Peyer's patch (tissue), 4 donors: ENCODE measurements around the gene C14orf119.

Experiments used
- POLR2A ChIP-seq, 2 donors: fragments of 450-650 bp; IDR thresholded peaks; one replicate each; pipeline ENCODE4 v1.5.1; 2017; ENCODE audit warnings: antibody characterized with exemption in 2 of 2, mild to moderate bottlenecking in 2 of 2, moderate library complexity in 2 of 2
- TF ChIP-seq, protein P1 (sequence below), 6 experiments: fragments of 450-650 bp in 4 of 6; fragments of 200-600 bp in 2 of 6; sonication (generic) in 1 of 6; IDR thresholded peaks; one replicate each; pipeline ENCODE4 v1.5.1; 2017 to 2019; ENCODE audit warnings: antibody characterized with exemption in 6 of 6, mild to moderate bottlenecking in 3 of 6, moderate library complexity in 1 of 6

DNA sequence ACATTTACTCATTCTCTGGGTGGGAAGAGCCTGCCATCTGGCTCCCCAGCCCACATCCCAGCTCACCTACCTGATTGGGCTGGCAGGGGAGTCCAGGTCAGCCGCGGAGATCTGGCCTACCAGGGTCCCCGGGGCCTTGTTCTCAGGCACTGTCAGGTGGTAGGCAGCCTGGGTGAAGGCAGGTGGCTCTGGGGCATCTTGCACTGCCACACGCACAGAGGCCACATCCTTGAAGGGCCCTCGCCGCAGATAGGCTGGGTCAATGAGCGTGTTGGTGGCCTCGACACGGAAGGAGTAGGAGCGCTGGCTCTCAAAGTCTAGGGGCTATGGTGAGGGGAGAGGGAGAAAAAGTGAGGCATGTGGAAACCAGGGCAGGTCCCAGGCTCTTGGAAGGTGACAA, 41.9 kb upstream of the C14orf119 start:
- TF ChIP-seq, protein P1, sequence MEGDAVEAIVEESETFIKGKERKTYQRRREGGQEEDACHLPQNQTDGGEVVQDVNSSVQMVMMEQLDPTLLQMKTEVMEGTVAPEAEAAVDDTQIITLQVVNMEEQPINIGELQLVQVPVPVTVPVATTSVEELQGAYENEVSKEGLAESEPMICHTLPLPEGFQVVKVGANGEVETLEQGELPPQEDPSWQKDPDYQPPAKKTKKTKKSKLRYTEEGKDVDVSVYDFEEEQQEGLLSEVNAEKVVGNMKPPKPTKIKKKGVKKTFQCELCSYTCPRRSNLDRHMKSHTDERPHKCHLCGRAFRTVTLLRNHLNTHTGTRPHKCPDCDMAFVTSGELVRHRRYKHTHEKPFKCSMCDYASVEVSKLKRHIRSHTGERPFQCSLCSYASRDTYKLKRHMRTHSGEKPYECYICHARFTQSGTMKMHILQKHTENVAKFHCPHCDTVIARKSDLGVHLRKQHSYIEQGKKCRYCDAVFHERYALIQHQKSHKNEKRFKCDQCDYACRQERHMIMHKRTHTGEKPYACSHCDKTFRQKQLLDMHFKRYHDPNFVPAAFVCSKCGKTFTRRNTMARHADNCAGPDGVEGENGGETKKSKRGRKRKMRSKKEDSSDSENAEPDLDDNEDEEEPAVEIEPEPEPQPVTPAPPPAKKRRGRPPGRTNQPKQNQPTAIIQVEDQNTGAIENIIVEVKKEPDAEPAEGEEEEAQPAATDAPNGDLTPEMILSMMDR (IDR thresholded peaks at IDR 0.05): no peak
- TF ChIP-seq POLR2A (IDR thresholded peaks at IDR 0.05): no peak
